Neutrophil (primary cell): ENCODE data around the gene LRIG2.

Experiments
- H3K27ac ChIP-seq: fragments of 200-600 bp; sonication (generic); 2 replicates; pipeline ENCODE4 v1.5.1; 2016; ENCODE audit warnings: mild to moderate bottlenecking, moderate library complexity
- H3K27me3 ChIP-seq: fragments of 200-600 bp; sonication (generic); 2 replicates; pipeline ENCODE4 v1.6.0; 2016; ENCODE audit warnings: mild to moderate bottlenecking
- H3K36me3 ChIP-seq: fragments of 200-600 bp; sonication (generic); 2 replicates; pipeline ENCODE4 v1.5.1; 2017
- H3K4me1 ChIP-seq, 2 experiments: fragments of 200-600 bp in 1 of 2; sonication (generic) in 1 of 2; 1 replicate in 1 of 2; 2 replicates in 1 of 2; pipeline versions ENCODE4 v1.5.1 to v1.6.1; 2013 to 2016; ENCODE audit warnings: low read depth in 1 of 2, low read length in 1 of 2, mild to moderate bottlenecking in 1 of 2, moderate library complexity in 1 of 2; ENCODE audit not compliant: control insufficient read depth in 1 of 2, insufficient read depth in 1 of 2
- H3K4me3 ChIP-seq, 2 experiments: fragments of 200-600 bp in 1 of 2; sonication (generic) in 1 of 2; 1 replicate in 1 of 2; 2 replicates in 1 of 2; pipeline ENCODE4 v1.5.1; 2013 to 2016; ENCODE audit warnings: low read depth in 1 of 2, low read length in 1 of 2, mild to moderate bottlenecking in 1 of 2, moderate library complexity in 1 of 2
- H3K9me3 ChIP-seq: fragments of 200-600 bp; sonication (generic); 2 replicates; pipeline ENCODE4 v1.5.1; 2016
- CTCF ChIP-seq: fragments of 200-600 bp; sonication (generic); IDR thresholded peaks from 2 replicates; pipeline ENCODE4 v1.5.1; 2016; ENCODE audit warnings: antibody characterized with exemption

LRIG2 gene

GRCh38 chr1:113035086-113035485 is 37.9 kb upstream of the LRIG2 start:
- Histone ChIP-seq H3K4me3 (no peak overlapping the region), H3K4me1 (no peaks in the 10 kb centered on the region), H3K27ac (no peak overlapping the region), H3K9me3 (no peaks in the 10 kb centered on the region), H3K27me3 (peaks cover 28% of the 10 kb centered on the region), H3K36me3 (no peaks in the 10 kb centered on the region)
- TF ChIP-seq CTCF: no peak

GRCh38 chr1:113036639-113037321 is 36.2 kb upstream of the LRIG2 start:
- no peak overlapping the region for H3K27ac ChIP-seq
- no peaks in the 10 kb centered on the region for H3K4me1 ChIP-seq
- no peaks in the 10 kb centered on the region for H3K9me3 ChIP-seq
- H3K27me3 ChIP-seq: peaks cover 45% of the 10 kb centered on the region
- H3K4me3 ChIP-seq: no peak overlapping the region
- no peaks in the 10 kb centered on the region for H3K36me3 ChIP-seq
- no peak for TF ChIP-seq CTCF

- Histone ChIP-seq H3K4me1 (peaks cover 21 to 22% of the 10 kb centered on the region in 2 experiments), H3K27ac (no peak overlapping the region), H3K9me3 (no peaks in the 10 kb centered on the region), H3K27me3 (peaks cover 60% of the 10 kb centered on the region), H3K4me3 (no peak overlapping the region), H3K36me3 (no peaks in the 10 kb centered on the region)
- TF ChIP-seq CTCF: no peak
These were observed 33.0 kb upstream of the LRIG2 start for GRCh38 chr1:113040041-113040440.

GRCh38 chr1:113040718-113041412 is 32.1 kb upstream of the LRIG2 start:
- H3K27me3 ChIP-seq: peaks cover 60% of the 10 kb centered on the region
- H3K4me1 ChIP-seq: peaks cover 29 to 31% of the 10 kb centered on the region in 2 experiments
- H3K9me3 ChIP-seq: no peaks in the 10 kb centered on the region
- H3K36me3 ChIP-seq: no peaks in the 10 kb centered on the region
- no peak overlapping the region for H3K4me3 ChIP-seq
- no peak for TF ChIP-seq CTCF
- no peak overlapping the region for H3K27ac ChIP-seq

GRCh38 chr1:113041569-113042284 is 31.3 kb upstream of the LRIG2 start:
- peaks cover 38 to 39% of the 10 kb centered on the region in 2 experiments for H3K4me1 ChIP-seq
- H3K27me3 ChIP-seq: peaks cover 53% of the 10 kb centered on the region
- no peaks in the 10 kb centered on the region for H3K36me3 ChIP-seq
- H3K27ac ChIP-seq: no peak overlapping the region
- no peak for TF ChIP-seq CTCF
- H3K4me3 ChIP-seq: no peak overlapping the region
- H3K9me3 ChIP-seq: no peaks in the 10 kb centered on the region
